Mucosa of stomach (tissue), 1 donor: Measurements from ENCODE around the gene PCSK5.
"Not testable (repeated sequence)": the region's sequence is repeated elsewhere in the genome, so short reads cannot be mapped to it uniquely, and the experiment has no call there.

Experiments used
- H3K27me3 ChIP-seq: one replicate; pipeline ENCODE4 v1.7.0; 2013; ENCODE audit warnings: mild to moderate bottlenecking, low read length; ENCODE audit not compliant: control insufficient read depth, insufficient read depth
- H3K36me3 ChIP-seq: one replicate; pipeline ENCODE4 v1.7.0; 2013; ENCODE audit warnings: low read length; ENCODE audit not compliant: control insufficient read depth, insufficient read depth
- H3K4me1 ChIP-seq: one replicate; pipeline ENCODE4 v1.7.0; 2013; ENCODE audit warnings: mild to moderate bottlenecking, low read length; ENCODE audit not compliant: control insufficient read depth, insufficient read depth
- H3K4me3 ChIP-seq: one replicate; pipeline ENCODE4 v1.7.0; 2013; ENCODE audit warnings: low read length
- H3K9ac ChIP-seq: one replicate; pipeline ENCODE4 v1.7.0; 2013; ENCODE audit warnings: mild to moderate bottlenecking, low read length, moderate library complexity
- H3K9me3 ChIP-seq: one replicate; pipeline ENCODE4 v1.7.0; 2013; ENCODE audit warnings: mild to moderate bottlenecking, low read length, moderate library complexity; ENCODE audit not compliant: control insufficient read depth
- donor health status: Pancreatic carcinoma.

Gene PCSK5

DNA sequence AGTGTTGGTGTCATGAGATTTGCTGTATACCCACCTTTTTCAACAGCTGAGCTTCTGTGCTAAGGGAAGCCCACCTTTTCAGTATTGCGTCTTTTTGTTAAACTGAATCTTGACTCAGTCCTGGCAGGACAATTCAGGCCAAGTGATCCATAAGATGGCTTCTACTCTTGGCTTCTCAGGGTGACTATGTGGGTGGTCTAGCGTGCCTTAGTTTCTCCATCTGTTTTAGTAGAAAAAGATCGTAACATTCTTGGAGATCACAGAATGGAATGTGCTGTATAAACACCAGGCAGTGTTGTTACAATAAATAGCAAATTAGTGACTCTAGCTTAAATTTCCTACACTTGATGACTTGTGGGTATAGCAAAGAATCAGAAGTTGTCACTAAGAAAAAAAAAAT is 66.6 kb downstream of the PCSK5 start:
- Histone ChIP-seq H3K9me3 (no peaks in the 10 kb centered on the region), H3K27me3 (no peaks in the 10 kb centered on the region), H3K4me3 (no peak overlapping the region), H3K4me1 (peaks cover 50% of the 10 kb centered on the region), H3K9ac (no peak overlapping the region), H3K36me3 (no peaks in the 10 kb centered on the region)

- no peak overlapping the region for H3K4me3 ChIP-seq
Measured at GRCh38 chr9:75958226-75958625, 67.8 kb downstream of the PCSK5 start.

DNA sequence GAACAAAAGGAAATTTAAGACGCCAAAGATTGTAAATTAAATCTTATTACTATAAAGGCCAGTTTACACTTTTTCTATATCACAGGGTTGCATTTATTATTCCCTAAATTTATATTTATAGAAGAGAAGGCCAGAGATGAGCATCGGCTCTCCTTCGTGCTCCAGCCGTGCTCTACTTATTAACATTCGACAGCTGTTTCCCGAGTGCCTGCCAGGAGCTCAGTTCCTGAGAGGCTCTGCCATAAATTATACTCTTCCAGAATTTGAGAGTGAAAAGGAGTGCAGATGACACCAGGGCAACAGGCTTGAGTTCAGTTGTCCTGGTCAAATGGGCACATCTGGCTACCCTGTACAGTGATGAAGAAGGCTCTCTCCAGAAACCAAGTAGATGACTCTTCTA is 70.1 kb downstream of the PCSK5 start:
- H3K4me1 ChIP-seq, result peaks cover 41% of the 10 kb centered on the region
- no peak overlapping the region for H3K4me3 ChIP-seq
- H3K27me3 ChIP-seq, result no peaks in the 10 kb centered on the region
- no peak overlapping the region for H3K9ac ChIP-seq
- H3K36me3 ChIP-seq, result no peaks in the 10 kb centered on the region
- no peaks in the 10 kb centered on the region for H3K9me3 ChIP-seq

More at GRCh38 chr9:75958226-75958625, 67.8 kb downstream of the PCSK5 start:
- H3K4me1 ChIP-seq, result peaks cover 40% of the 10 kb centered on the region
- no peak overlapping the region for H3K9ac ChIP-seq
- H3K36me3 ChIP-seq, result no peaks in the 10 kb centered on the region
- no peaks in the 10 kb centered on the region for H3K9me3 ChIP-seq
- H3K27me3 ChIP-seq, result no peaks in the 10 kb centered on the region

- peaks cover 27% of the 10 kb centered on the region for H3K4me1 ChIP-seq
- H3K9ac ChIP-seq, result no peak overlapping the region
- H3K4me3 ChIP-seq, result no peak overlapping the region
- H3K36me3 ChIP-seq, result no peaks in the 10 kb centered on the region
- H3K9me3 ChIP-seq, result no peaks in the 10 kb centered on the region
- H3K27me3 ChIP-seq, result no peaks in the 10 kb centered on the region
Measured at GRCh38 chr9:75962013-75962661, 71.7 kb downstream of the PCSK5 start.

DNA sequence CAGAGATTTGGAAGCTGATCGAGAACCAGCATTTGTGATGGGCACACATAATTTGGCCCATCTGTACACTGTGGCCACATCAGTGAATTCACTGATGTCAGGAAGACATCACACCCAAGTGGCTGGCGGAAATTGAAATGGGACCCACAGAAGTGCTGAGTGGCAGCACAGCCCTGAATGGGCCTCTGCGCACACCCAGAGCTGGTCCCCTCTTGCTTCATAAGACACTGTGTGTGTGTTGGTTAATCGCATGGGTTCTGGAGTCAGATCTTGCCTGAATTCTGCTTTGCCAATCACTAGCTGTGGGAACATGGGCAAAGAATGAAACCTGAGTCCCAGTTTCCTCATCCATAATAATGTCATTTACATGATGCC is 72.2 kb downstream of the PCSK5 start:
- Histone ChIP-seq H3K27me3 (no peaks in the 10 kb centered on the region), H3K4me3 (no peak overlapping the region), H3K9me3 (no peaks in the 10 kb centered on the region), H3K36me3 (no peaks in the 10 kb centered on the region), H3K4me1 (peaks cover 22% of the 10 kb centered on the region), H3K9ac (no peak overlapping the region)

GRCh38 chr9:75963321-75963720 is 72.8 kb downstream of the PCSK5 start:
- H3K4me1 ChIP-seq, result peaks cover 15% of the 10 kb centered on the region

GRCh38 chr9:75964427-75964826 is 74.0 kb downstream of the PCSK5 start:
- Histone ChIP-seq H3K36me3 (no peaks in the 10 kb centered on the region), H3K9me3 (no peaks in the 10 kb centered on the region), H3K27me3 (no peaks in the 10 kb centered on the region), H3K4me1 (peaks cover 12% of the 10 kb centered on the region), H3K4me3 (no peak overlapping the region), H3K9ac (no peak overlapping the region)

More at GRCh38 chr9:75963321-75963720, 72.8 kb downstream of the PCSK5 start:
- H3K9ac ChIP-seq, H3K27me3 ChIP-seq, H3K9me3 ChIP-seq, H3K36me3 ChIP-seq, H3K4me3 ChIP-seq: not testable (repeated sequence)

- Histone ChIP-seq H3K36me3 (no peaks in the 10 kb centered on the region), H3K27me3 (no peaks in the 10 kb centered on the region), H3K4me3 (no peak overlapping the region), H3K9me3 (no peaks in the 10 kb centered on the region), H3K4me1 (peaks cover 12% of the 10 kb centered on the region), H3K9ac (no peak overlapping the region)
Measured at GRCh38 chr9:75965231-75965630, 74.8 kb downstream of the PCSK5 start.

DNA sequence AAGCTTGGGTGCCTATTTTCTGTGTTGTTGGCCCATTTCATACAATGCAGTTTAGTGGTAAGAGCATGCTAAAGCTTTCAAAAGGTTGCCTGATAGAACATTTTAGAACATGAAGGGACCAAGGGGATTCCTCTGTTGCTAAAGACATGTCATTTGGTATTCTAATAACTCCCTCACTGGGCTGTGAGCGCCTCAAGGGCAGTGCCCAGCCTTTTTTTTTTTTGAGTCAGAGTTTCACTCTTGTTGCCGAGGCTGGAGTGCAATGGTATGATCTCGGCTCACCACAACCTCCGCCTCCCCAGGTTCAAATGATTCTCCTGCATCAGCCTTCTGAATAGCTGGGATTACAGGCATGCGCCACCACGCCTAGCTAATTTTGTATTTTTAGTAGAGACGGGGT is 77.1 kb downstream of the PCSK5 start:
- H3K4me3 ChIP-seq, result no peak overlapping the region
- no peaks in the 10 kb centered on the region for H3K9me3 ChIP-seq
- H3K9ac ChIP-seq, result no peak overlapping the region
- H3K36me3 ChIP-seq, result no peaks in the 10 kb centered on the region
- H3K4me1 ChIP-seq, result peaks cover 12% of the 10 kb centered on the region
- no peaks in the 10 kb centered on the region for H3K27me3 ChIP-seq

GRCh38 chr9:75974016-75974766 is 83.7 kb downstream of the PCSK5 start:
- Histone ChIP-seq H3K36me3 (no peaks in the 10 kb centered on the region), H3K4me3 (no peak overlapping the region), H3K9me3 (no peaks in the 10 kb centered on the region), H3K4me1 (no peaks in the 10 kb centered on the region), H3K27me3 (no peaks in the 10 kb centered on the region), H3K9ac (no peak overlapping the region)

DNA sequence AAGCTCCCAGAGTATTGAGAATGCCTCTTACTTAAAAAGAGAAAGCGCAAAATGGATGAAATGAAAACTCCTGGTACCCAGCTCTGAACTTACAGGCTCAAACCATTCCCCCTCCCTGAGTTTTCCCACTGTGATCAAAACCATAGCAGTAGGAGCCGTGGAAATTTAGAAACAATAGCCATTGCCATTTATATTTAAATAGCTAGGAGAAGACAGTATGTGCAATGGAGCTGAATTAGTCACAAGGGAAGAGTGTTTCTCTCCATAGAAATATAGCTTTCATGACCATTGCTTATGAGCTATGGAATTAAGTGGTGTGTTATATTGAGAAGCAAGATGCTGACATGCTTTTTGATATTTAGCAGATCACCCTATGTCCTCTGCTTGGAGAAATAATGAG is 84.6 kb downstream of the PCSK5 start:
- no peak overlapping the region for H3K4me3 ChIP-seq
- H3K4me1 ChIP-seq, result no peaks in the 10 kb centered on the region
- H3K36me3 ChIP-seq, result no peaks in the 10 kb centered on the region
- H3K9ac ChIP-seq, result no peak overlapping the region
- no peaks in the 10 kb centered on the region for H3K9me3 ChIP-seq
- H3K27me3 ChIP-seq, result no peaks in the 10 kb centered on the region

DNA sequence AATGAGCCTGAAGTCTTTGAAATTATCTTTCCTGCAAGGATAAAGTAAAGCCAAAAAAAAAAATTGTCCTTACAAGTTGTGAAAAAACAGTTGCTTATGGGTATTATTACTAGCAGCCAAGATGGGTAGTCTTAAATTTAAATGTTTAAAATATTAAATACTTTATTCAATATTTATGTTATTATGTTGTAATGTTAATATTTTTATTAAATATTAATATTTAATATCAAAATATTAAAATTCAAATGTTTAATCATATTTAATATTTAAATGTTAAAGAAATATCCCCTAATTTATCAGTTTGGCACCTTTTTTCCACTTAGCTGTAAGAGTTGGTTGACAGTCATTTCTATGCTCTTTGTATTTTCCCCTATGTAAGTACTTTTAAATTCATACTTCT is 86.1 kb downstream of the PCSK5 start:
- Histone ChIP-seq H3K27me3 (no peaks in the 10 kb centered on the region), H3K9ac (no peak overlapping the region), H3K9me3 (no peaks in the 10 kb centered on the region), H3K4me1 (no peaks in the 10 kb centered on the region), H3K4me3 (no peak overlapping the region), H3K36me3 (no peaks in the 10 kb centered on the region)
